Fibroblast of pulmonary artery (primary cell): ENCODE data around the gene PTMA.
A peak's percentile ranks its signal among the peaks of the same experiment; 100 is the strongest.

Source experiments
- DNase-seq: peaks from one replicate; pipeline ENCODE4 v3.0.0-alpha.2; 2010; ENCODE audit warnings: low read depth
- H3K4me3 ChIP-seq: replicated peaks from 2 replicates; pipeline ENCODE4 v1.5.1; 2011; ENCODE audit warnings: low read depth, mild to moderate bottlenecking, control low read depth, low read length, moderate library complexity
- TF ChIP-seq, protein P1 (sequence below): IDR thresholded peaks from 2 replicates; pipeline ENCODE4 v1.5.1; 2011; ENCODE audit warnings: mild to moderate bottlenecking, control low read depth, low read length, inconsistent platforms; ENCODE audit errors: missing control alignments

PTMA gene

DNA sequence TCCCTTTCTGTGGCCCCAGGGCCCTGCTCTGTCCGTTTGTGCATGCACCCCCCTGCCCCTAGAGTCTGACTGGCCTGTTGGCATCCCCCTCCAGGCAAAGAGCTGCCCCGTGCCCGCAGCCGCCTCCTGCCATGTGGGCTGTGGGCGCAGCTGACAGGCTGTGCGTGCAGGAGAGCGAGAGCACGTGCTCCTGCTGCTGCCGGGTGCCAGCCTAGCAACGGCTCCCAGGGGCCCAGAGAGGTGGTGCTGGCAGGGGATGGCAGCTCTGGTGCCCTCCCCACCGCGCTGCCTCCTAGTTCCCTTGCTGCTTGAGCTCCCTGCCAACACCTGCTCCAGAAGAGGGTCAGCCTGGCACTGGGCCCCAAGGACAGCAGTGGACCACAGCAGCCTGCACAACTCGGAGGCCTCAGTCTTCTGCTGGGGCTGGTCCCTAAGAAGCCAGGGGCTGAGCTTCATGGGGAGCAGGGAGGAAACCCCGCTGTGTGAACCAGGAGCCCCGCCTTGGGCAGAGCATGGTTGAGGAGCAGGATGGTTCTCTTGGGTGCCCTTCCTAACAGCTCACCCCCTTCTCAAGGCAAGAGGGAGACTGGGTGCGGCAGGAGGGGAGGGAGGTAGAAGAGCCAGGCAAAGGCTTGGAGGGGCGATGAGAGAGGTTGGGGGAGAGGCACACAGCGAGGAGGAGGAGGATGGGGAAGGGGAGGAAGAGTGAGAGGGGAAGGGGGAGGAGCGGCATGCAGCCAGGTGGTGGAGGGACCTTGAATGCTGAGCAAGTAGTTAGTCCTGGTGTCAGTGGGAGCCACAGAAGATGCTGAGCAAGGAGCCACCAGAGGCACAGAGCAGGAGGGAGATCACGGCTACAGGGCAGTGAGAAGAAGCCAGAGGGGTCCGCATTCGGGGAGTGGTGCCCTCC is 23.8 kb upstream of the PTMA start:
- H3K4me3 ChIP-seq, result no peak overlapping the region
- no peak for DNase-seq
- TF ChIP-seq, protein P1, sequence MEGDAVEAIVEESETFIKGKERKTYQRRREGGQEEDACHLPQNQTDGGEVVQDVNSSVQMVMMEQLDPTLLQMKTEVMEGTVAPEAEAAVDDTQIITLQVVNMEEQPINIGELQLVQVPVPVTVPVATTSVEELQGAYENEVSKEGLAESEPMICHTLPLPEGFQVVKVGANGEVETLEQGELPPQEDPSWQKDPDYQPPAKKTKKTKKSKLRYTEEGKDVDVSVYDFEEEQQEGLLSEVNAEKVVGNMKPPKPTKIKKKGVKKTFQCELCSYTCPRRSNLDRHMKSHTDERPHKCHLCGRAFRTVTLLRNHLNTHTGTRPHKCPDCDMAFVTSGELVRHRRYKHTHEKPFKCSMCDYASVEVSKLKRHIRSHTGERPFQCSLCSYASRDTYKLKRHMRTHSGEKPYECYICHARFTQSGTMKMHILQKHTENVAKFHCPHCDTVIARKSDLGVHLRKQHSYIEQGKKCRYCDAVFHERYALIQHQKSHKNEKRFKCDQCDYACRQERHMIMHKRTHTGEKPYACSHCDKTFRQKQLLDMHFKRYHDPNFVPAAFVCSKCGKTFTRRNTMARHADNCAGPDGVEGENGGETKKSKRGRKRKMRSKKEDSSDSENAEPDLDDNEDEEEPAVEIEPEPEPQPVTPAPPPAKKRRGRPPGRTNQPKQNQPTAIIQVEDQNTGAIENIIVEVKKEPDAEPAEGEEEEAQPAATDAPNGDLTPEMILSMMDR, result no peak

DNA sequence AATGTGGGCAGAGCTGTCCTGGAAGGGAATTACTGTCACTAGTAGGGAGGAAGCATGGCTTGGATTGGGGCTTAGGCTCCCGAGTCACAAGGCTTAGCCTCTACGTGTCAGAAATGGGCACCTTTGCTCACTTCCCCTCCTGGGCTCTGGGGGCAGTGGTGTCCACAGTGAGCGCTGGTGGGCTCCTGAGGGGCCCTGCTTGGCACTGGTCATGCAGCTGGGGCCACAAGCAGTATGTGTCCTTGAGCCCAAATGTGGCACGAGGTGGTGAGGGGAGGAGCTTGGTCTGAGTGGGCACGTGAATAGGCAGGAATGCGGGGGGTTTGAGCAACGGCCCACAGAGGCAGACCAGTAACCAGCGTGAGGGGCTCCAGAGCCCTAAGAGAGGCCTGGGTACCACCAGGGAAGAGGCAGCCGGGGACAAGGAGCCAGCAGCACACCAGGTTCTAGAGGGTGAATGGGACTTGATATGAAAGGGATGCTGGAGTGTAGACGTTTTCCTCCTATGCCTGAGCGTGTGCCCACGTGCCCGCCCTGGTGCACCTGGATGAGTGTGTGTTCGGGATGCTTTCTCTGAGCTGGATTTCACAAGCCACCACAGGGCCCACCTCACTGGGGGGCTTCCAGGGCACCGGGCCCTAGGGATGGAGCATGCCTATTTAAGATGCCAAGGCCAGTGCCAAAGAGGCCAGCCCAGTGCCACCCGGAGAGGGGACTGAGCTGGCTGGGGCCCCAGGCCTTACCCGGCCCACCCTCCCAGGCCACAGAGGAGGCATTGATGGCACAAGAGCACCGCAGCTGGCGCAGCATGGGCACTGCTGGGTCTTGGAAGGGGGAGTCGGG is 22.8 kb upstream of the PTMA start:
- TF ChIP-seq, protein P1, result peak; percentile 18
- H3K4me3 ChIP-seq, result no peak overlapping the region
- no peak for DNase-seq

DNA sequence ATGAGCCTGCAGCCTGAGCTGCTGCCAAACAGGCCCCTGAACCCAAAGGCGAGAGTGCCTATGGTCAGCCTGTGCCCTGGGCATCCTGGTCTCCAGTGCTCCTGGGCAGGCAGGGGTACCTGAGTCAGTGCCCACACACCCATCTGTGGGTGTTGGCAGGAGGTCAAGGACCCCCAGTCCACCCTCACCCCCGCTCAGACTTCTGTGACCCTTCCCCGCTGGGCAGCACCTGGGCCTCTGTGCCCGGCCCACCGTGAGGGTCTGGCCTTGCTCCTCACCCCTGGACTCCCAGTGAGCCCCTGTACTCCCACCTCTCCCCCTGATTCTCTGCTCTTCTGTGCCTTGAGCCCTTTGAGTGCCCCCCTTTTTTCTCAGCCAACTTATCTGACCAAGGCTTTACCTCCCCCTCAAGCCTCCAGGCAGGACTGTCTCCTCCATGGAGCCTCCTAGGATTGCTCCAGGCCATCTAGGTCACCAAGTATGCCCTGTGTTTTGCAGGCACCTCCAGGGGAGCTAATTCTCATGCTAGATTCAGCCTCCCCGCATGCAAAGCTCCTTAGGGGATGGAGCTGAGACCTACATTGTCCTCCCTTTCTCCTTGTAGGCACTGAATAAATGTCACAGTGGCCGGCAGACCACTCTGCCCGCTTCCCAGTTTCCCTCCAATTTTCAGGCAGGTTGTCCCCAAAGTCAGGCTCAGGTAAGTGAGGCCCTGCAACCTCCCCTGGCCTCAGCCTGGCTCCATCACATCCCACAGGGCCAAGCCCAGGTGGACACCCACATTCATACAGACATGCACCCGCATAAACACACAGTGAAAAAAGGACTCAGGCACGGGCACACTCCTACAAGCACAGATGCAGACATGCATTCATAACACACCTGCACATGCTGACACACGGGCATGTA is 21.9 kb upstream of the PTMA start:
- no peak overlapping the region for H3K4me3 ChIP-seq
- DNase-seq, result no peak
- TF ChIP-seq, protein P1, result no peak

DNA sequence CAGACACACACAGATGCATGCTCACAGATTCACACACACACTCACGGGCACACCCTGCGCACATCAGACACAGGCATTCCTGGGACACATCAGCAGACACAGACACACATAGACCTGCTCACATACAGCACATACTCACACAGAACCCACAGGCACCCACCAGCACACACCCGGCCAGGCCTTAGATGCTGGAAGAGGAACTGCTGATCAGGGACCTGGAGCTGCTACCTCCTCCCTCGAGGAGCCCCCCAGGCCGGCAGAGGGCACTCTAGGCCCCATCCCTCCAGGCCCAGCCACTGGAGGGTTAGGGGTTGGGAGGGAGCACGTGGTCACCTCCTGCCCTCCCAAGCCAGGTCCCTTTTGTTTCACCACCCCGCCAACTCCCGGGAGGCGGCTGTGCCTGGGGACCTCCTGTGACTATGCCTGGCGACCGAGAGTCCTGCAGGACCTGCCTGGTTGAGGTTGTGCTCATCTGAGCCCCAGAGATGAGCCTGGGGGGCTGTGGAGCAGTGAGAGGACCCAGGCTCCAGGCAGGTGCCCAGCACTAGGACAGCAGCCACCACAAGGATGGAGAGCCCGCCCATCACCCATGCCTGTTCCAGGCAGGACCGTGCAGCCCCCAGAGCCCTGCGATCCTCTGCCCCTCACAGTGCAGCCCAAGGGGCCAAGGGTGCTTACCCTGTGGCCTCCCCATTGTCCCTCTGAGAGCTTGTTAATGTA is 21.0 kb upstream of the PTMA start:
- H3K4me3 ChIP-seq, result no peak overlapping the region
- TF ChIP-seq, protein P1, result peak; percentile 55
- DNase-seq, result peak; percentile 40

DNA sequence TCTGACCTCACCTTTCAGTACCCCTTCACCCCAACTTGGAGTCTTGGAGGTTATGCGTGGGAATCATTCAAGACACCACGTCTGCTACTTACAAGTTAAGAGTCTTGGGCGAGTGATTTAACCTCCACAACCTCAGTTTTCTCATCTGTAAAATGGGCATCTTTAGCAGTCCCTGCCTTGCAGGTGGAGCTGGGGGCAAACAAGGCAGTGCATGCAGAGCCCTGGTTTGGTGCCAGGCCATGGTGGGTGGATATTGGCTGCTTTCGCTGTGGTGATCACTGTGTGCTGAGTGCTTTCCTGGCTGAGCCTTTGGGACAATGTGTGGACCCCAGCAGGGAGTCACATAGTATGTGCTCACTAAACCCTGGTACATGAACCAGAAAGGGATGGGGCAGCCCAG is 20.4 kb upstream of the PTMA start:
- DNase-seq, result no peak
- H3K4me3 ChIP-seq, result no peak overlapping the region
- TF ChIP-seq, protein P1, result no peak

DNA sequence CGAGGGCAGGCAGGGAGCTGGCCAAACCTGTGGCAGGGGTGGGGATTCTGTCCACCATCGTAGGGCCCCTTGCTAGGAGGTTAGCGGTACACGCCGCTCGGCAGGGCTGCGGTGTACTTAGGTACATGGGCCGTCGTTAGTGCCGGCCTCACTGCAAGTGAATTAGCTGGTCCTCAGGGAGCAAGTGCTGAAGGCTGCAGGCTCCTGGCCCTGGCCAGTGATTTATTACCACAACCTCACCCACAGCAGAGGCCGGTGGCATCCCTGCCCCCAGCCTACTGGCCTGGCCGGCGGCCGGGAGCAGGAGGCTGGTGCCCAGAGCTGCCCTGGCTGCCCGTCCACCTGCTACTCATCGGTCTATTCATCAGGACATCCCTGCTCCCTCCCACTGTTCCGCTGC is 19.6 kb upstream of the PTMA start:
- no peak for DNase-seq
- H3K4me3 ChIP-seq, result no peak overlapping the region
- TF ChIP-seq, protein P1, result no peak
